ENCODE data around the gene LRG1.

DNA sequence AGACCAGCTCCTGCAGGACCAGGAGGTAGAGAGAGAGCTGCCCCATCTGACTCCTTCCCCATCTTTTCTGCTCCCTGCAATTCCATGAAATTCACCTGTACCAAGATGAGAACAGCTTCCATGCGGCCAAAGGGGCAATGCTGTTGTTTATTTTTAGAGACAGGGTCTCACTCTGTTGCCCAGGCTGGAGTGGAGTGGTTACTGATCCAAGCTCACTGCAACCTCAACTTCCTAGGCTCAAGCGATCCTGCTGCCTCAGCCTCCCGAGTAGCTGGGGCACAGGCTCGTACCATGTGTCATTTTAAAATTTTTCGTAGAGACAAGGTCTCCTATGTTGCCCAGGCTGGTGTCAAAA, 18.0 kb downstream of the LRG1 start:
- TF ChIP-seq ZNF549 (tag by site-specific recombination; IDR thresholded peaks at IDR 0.05) = no peak
- no peak for TF ChIP-seq ZNF302 (tag by site-specific recombination; IDR thresholded peaks at IDR 0.05; ENCODE audit: low read depth)
- TF ChIP-seq, protein P1, sequence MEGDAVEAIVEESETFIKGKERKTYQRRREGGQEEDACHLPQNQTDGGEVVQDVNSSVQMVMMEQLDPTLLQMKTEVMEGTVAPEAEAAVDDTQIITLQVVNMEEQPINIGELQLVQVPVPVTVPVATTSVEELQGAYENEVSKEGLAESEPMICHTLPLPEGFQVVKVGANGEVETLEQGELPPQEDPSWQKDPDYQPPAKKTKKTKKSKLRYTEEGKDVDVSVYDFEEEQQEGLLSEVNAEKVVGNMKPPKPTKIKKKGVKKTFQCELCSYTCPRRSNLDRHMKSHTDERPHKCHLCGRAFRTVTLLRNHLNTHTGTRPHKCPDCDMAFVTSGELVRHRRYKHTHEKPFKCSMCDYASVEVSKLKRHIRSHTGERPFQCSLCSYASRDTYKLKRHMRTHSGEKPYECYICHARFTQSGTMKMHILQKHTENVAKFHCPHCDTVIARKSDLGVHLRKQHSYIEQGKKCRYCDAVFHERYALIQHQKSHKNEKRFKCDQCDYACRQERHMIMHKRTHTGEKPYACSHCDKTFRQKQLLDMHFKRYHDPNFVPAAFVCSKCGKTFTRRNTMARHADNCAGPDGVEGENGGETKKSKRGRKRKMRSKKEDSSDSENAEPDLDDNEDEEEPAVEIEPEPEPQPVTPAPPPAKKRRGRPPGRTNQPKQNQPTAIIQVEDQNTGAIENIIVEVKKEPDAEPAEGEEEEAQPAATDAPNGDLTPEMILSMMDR (tag by site-specific recombination; IDR thresholded peaks at IDR 0.05) = no peak
- TF ChIP-seq ZNF416 (tag by site-specific recombination; IDR thresholded peaks at IDR 0.05) = no peak
- TF ChIP-seq ZNF747 (tag by site-specific recombination; IDR thresholded peaks at IDR 0.05) = no peak
- no peak for TF ChIP-seq ZNF223 (tag by site-specific recombination; IDR thresholded peaks at IDR 0.05)
